Activated naive CD4-positive, alpha-beta T cell treated with anti-CD3 and anti-CD28 coated beads, Interleukin-2, amount 10 ng/mL, durations not matched to agents 7 days and 5 days (primary cell): ENCODE measurements around the gene STX18.

Experiments
- CTCF ChIA-PET: fragments of 350-600 bp; sonication (Branson Sonifier 250); formaldehyde crosslinking; loops from one replicate; lab custom pipeline; 2021; ENCODE audit warnings: antibody characterized with exemption; lab: Charles Lee
- DNase-seq: peaks from one replicate; pipeline ENCODE4 v3.0.0-alpha.2; 2020
- H3K27ac Mint-ChIP-seq: one replicate; pipeline ENCODE4 v1.8.0; 2021; ENCODE audit warnings: mild to moderate bottlenecking, moderate library complexity, mixed read lengths
- H3K27me3 Mint-ChIP-seq: one replicate; pipeline ENCODE4 v1.8.0; 2021; ENCODE audit warnings: mild to moderate bottlenecking, mixed read lengths
- H3K36me3 Mint-ChIP-seq: one replicate; pipeline ENCODE4 v1.8.0; 2021; ENCODE audit warnings: mixed read lengths
- H3K4me1 Mint-ChIP-seq: one replicate; pipeline ENCODE4 v1.8.0; 2021; ENCODE audit warnings: mixed read lengths
- H3K4me3 Mint-ChIP-seq: one replicate; pipeline ENCODE4 v1.8.0; 2021; ENCODE audit warnings: mild to moderate bottlenecking, moderate library complexity, mixed read lengths
- H3K9me3 Mint-ChIP-seq: one replicate; pipeline ENCODE4 v1.8.0; 2021; ENCODE audit warnings: mixed read lengths

The STX18 gene

GRCh38 chr4:4492161-4492847 is 49.5 kb downstream of the STX18 start:
- no peaks in the 10 kb centered on the region for H3K27me3 Mint-ChIP-seq
- peaks cover 1% of the 10 kb centered on the region for H3K36me3 Mint-ChIP-seq
- no peak for DNase-seq
- no peaks in the 10 kb centered on the region for H3K9me3 Mint-ChIP-seq
- CTCF ChIA-PET, result no interaction called here
- H3K4me1 Mint-ChIP-seq, result peaks cover 6% of the 10 kb centered on the region
- H3K27ac Mint-ChIP-seq, result no peak overlapping the region
- H3K4me3 Mint-ChIP-seq, result no peak overlapping the region

GRCh38 chr4:4491396-4491893 is 50.4 kb downstream of the STX18 start:
- Mint-ChIP-seq H3K4me3 (no peak overlapping the region), H3K36me3 (peaks cover 1% of the 10 kb centered on the region), H3K27me3 (no peaks in the 10 kb centered on the region), H3K4me1 (peaks cover 6% of the 10 kb centered on the region), H3K27ac (no peak overlapping the region), H3K9me3 (no peaks in the 10 kb centered on the region)
- no peak for DNase-seq
- CTCF ChIA-PET, result no interaction called here

DNA sequence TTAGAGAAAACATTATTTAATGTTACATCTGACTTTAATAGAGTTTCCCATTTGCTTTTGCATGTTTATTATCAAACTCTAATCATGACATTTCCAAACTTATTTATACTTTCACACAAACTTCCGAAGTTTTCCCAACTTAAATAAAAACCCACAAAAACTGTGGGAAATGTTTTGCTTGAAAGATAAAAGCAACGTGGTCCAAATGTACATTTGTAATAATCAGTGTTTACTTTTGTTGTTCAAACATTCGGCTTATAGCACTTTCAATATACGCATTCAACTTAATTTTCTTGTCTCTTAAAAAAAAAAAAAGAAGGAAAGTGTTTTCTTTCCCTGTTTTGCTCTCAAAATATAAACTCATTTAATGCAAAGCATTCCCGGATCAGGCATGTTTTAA is 51.0 kb downstream of the STX18 start:
- no peaks in the 10 kb centered on the region for H3K9me3 Mint-ChIP-seq
- no peaks in the 10 kb centered on the region for H3K27me3 Mint-ChIP-seq
- no peak overlapping the region for H3K27ac Mint-ChIP-seq
- H3K4me3 Mint-ChIP-seq, result no peak overlapping the region
- CTCF ChIA-PET, result no interaction called here
- H3K36me3 Mint-ChIP-seq, result peaks cover 1% of the 10 kb centered on the region
- DNase-seq, result no peak
- H3K4me1 Mint-ChIP-seq, result peaks cover 6% of the 10 kb centered on the region

DNA sequence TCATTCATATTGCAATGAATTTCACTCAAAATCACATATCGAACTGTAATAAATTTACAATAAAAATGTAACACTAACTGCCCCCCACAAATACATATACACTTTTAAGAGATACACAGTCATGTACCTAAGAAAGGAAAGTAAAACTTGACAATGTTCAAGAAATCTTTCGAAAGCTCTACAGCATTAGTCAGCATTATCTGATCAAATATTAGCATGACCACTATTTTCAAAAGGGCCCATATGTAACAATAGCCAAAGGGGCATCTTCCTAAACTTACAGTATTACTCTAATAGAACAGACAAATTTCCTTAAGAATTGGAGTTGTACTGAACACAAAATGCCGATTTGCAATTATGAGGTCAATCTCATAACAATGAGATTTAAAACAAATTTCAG is 51.8 kb downstream of the STX18 start:
- no peak overlapping the region for H3K4me3 Mint-ChIP-seq
- no peaks in the 10 kb centered on the region for H3K9me3 Mint-ChIP-seq
- no peak overlapping the region for H3K27ac Mint-ChIP-seq
- CTCF ChIA-PET, result interaction anchor here (1.4 kb wide), 1 partner anchor 17 kb away, joined by 4 read pairs; no protein-coding TSS in a partner anchor
- peaks cover 6% of the 10 kb centered on the region for H3K4me1 Mint-ChIP-seq
- no peak for DNase-seq
- peaks cover 1% of the 10 kb centered on the region for H3K36me3 Mint-ChIP-seq
- H3K27me3 Mint-ChIP-seq, result no peaks in the 10 kb centered on the region

GRCh38 chr4:4488405-4489404 is 53.1 kb downstream of the STX18 start:
- Mint-ChIP-seq H3K36me3 (no peaks in the 10 kb centered on the region), H3K9me3 (no peaks in the 10 kb centered on the region), H3K27ac (no peak overlapping the region), H3K4me3 (no peak overlapping the region), H3K4me1 (peaks cover 6% of the 10 kb centered on the region), H3K27me3 (no peaks in the 10 kb centered on the region)
- DNase-seq, result peak; percentile 82
- CTCF ChIA-PET, result interaction anchor here (0.7 to 1.9 kb wide), 6 partner anchors 13 to 367 kb away, joined by 3 to 7 read pairs (median 4); no protein-coding TSS in a partner anchor

- Mint-ChIP-seq H3K36me3 (no peaks in the 10 kb centered on the region), H3K9me3 (no peaks in the 10 kb centered on the region), H3K27ac (no peak overlapping the region), H3K4me3 (no peak overlapping the region), H3K27me3 (no peaks in the 10 kb centered on the region), H3K4me1 (no peaks in the 10 kb centered on the region)
- CTCF ChIA-PET, result interaction anchor here (1.1 to 1.9 kb wide), 3 partner anchors 17 to 88 kb away, joined by 3 to 7 read pairs (median 3); no protein-coding TSS in a partner anchor
- no peak for DNase-seq
Observed at GRCh38 chr4:4486969-4487368, 54.9 kb downstream of the STX18 start.

GRCh38 chr4:4485806-4486205 is 56.0 kb downstream of the STX18 start:
- Mint-ChIP-seq H3K36me3 (no peaks in the 10 kb centered on the region), H3K27me3 (no peaks in the 10 kb centered on the region), H3K4me3 (no peak overlapping the region), H3K4me1 (no peaks in the 10 kb centered on the region), H3K27ac (no peak overlapping the region), H3K9me3 (no peaks in the 10 kb centered on the region)
- CTCF ChIA-PET, result interaction anchor here (1.1 kb wide), 2 partner anchors 19 to 21 kb away, joined by 3 read pairs; no protein-coding TSS in a partner anchor
- no peak for DNase-seq

DNA sequence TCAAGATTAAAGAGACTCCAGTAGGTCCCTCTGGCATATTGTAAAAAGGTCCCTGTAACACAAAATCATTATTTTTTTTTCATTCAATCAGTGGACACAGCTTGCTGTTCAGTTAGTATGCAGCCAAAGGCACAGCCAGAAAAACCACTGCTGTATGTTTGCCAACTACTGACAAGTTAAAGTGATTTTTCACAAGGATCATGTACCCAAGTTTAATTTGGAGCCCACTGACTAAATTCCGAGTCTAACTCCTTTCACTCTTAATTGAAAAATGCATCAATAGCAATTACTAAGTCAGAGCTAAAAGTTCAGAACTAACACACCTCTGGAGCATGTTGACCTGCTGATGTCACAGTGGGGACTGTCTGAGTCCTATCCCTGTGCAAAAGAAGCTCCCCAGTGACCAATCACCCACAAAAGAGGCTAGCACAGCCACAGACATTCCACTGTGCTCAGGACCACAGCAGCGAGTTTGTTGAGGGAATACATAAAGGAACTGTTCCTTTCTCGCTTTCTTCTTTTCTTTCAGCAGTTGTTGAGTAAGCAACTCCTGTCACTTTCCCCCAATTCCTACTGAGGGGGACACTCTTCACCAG is 60.4 kb downstream of the STX18 start:
- no peak overlapping the region for H3K27ac Mint-ChIP-seq
- CTCF ChIA-PET, result no interaction called here
- H3K36me3 Mint-ChIP-seq, result no peaks in the 10 kb centered on the region
- H3K4me1 Mint-ChIP-seq, result no peaks in the 10 kb centered on the region
- no peaks in the 10 kb centered on the region for H3K9me3 Mint-ChIP-seq
- no peak for DNase-seq
- H3K27me3 Mint-ChIP-seq, result no peaks in the 10 kb centered on the region
- H3K4me3 Mint-ChIP-seq, result no peak overlapping the region

GRCh38 chr4:4480685-4481398 is 61.0 kb downstream of the STX18 start:
- Mint-ChIP-seq H3K36me3 (no peaks in the 10 kb centered on the region), H3K27ac (no peak overlapping the region), H3K9me3 (no peaks in the 10 kb centered on the region), H3K4me3 (no peak overlapping the region), H3K27me3 (no peaks in the 10 kb centered on the region), H3K4me1 (no peaks in the 10 kb centered on the region)
- CTCF ChIA-PET, result no interaction called here
- no peak for DNase-seq

DNA sequence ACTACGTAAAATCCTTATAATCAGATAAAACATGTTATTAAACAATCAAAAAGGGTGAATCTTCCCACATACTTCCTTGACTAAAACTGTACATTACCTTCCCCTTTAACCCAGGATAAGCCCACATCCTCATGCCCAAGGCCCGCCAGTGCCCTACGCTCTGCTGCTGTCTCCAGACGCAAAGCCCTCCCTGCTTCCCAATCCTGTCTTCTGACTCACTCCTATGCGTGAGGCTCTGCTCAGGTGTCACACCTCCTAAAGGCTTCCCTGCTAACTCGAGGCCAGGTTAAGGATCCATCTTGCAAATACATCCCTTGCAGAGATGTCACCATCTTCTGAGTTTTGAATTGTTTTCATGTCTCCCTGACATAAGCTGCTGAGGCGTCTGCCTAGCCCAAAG is 61.6 kb downstream of the STX18 start:
- no peaks in the 10 kb centered on the region for H3K36me3 Mint-ChIP-seq
- H3K9me3 Mint-ChIP-seq, result no peaks in the 10 kb centered on the region
- CTCF ChIA-PET, result no interaction called here
- no peaks in the 10 kb centered on the region for H3K27me3 Mint-ChIP-seq
- H3K4me3 Mint-ChIP-seq, result no peak overlapping the region
- DNase-seq, result no peak
- H3K4me1 Mint-ChIP-seq, result no peaks in the 10 kb centered on the region
- H3K27ac Mint-ChIP-seq, result no peak overlapping the region

DNA sequence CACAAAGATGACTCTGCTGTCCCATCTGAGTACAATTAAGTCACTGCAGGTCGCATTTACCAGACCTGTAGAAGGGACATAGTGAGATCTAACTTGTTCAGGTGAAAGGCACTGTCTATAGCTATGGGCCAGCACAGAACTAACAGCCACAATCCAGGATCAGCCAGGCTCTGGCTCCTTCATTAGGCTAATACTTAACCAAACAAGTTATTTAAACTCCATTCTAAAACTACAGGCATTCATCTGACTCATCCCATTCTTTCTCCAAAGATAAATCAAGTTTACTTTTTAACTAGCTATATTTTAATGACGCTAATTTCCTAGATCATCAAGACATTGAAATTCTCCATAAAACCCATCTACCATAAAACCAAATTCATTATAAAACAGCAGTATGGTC is 62.5 kb downstream of the STX18 start:
- Mint-ChIP-seq H3K27me3 (no peaks in the 10 kb centered on the region), H3K27ac (no peak overlapping the region), H3K36me3 (no peaks in the 10 kb centered on the region), H3K4me1 (no peaks in the 10 kb centered on the region), H3K9me3 (no peaks in the 10 kb centered on the region), H3K4me3 (no peak overlapping the region)
- no peak for DNase-seq
- CTCF ChIA-PET, result interaction anchor here (1.6 kb wide), 1 partner anchor 95 kb away, joined by 6 read pairs; no protein-coding TSS in a partner anchor

- no peaks in the 10 kb centered on the region for H3K4me1 Mint-ChIP-seq
- no peak overlapping the region for H3K27ac Mint-ChIP-seq
- no peaks in the 10 kb centered on the region for H3K36me3 Mint-ChIP-seq
- no peaks in the 10 kb centered on the region for H3K27me3 Mint-ChIP-seq
- no peak overlapping the region for H3K4me3 Mint-ChIP-seq
- CTCF ChIA-PET, result no interaction called here
- H3K9me3 Mint-ChIP-seq, result no peaks in the 10 kb centered on the region
- no peak for DNase-seq
Observed at GRCh38 chr4:4477796-4478195, 64.1 kb downstream of the STX18 start.

GRCh38 chr4:4477391-4477790 is 64.5 kb downstream of the STX18 start:
- H3K36me3 Mint-ChIP-seq, result no peaks in the 10 kb centered on the region
- DNase-seq, result no peak
- no peak overlapping the region for H3K27ac Mint-ChIP-seq
- H3K4me3 Mint-ChIP-seq, result no peak overlapping the region
- H3K27me3 Mint-ChIP-seq, result no peaks in the 10 kb centered on the region
- H3K9me3 Mint-ChIP-seq, result no peaks in the 10 kb centered on the region
- CTCF ChIA-PET, result no interaction called here
- no peaks in the 10 kb centered on the region for H3K4me1 Mint-ChIP-seq
